Left renal cortex interstitium (tissue), 4 donors: ENCODE results near the gene RPUSD3. TPM values are rescaled to one million over a fixed set of nuclear protein-coding genes. Genes with fewer than 3 reads are reported as not detected.

Source experiments
- DNase-seq, 4 donors: peaks; one replicate each; pipeline ENCODE4 v3.0.0-alpha.2; 2013; ENCODE audit warnings: low read depth in 4 of 4, low spot score in 2 of 4, missing footprints in 1 of 4
- polyA plus RNA-seq, 4 donors: library from polyadenylated mRNA; unstranded; fragments of 120-200 nt; gene quantifications; one replicate each; pipeline ENCODE4 v1.2.1, GENCODE V29; 2013; ENCODE audit not compliant: insufficient read length in 4 of 4

RPUSD3 gene
- polyA plus RNA-seq, 4 donors: 28.5 to 43.9 (median 36.5) TPM

GRCh38 chr3:9837701-9838582 is 5.9 kb downstream of the RPUSD3 start:
- no peak for DNase-seq

GRCh38 chr3:9834520-9835380 is 9.1 kb downstream of the RPUSD3 start:
- no peak for DNase-seq

- no peak for DNase-seq
These were observed 10.7 kb downstream of the RPUSD3 start for GRCh38 chr3:9833078-9833477.

- no peak for DNase-seq
These were observed 12.6 kb downstream of the RPUSD3 start for GRCh38 chr3:9831253-9831652.

GRCh38 chr3:9828801-9829755 is 14.7 kb downstream of the RPUSD3 start:
- DNase-seq: no peak

GRCh38 chr3:9826815-9827573 is 16.8 kb downstream of the RPUSD3 start:
- DNase-seq: no peak

GRCh38 chr3:9825451-9826040 is 18.3 kb downstream of the RPUSD3 start:
- DNase-seq: no peak

- DNase-seq: no peak
These were observed 22.9 kb downstream of the RPUSD3 start for GRCh38 chr3:9820946-9821345.

- DNase-seq: no peak
These were observed 23.3 kb downstream of the RPUSD3 start for GRCh38 chr3:9820543-9820942.

GRCh38 chr3:9818666-9819335 is 25.0 kb downstream of the RPUSD3 start:
- no peak for DNase-seq

- no peak for DNase-seq
These were observed 26.4 kb downstream of the RPUSD3 start for GRCh38 chr3:9817436-9817835.

GRCh38 chr3:9815986-9816385 is 27.8 kb downstream of the RPUSD3 start:
- no peak for DNase-seq

- DNase-seq: no peak
These were observed 30.8 kb downstream of the RPUSD3 start for GRCh38 chr3:9812870-9813483.

GRCh38 chr3:9810846-9811245 is 33.0 kb downstream of the RPUSD3 start:
- DNase-seq: no peak

GRCh38 chr3:9810433-9810770 is 33.4 kb downstream of the RPUSD3 start:
- DNase-seq: no peak

- peak in 2 of 4 donors; percentile 26 to 67 for DNase-seq
These were observed 34.0 kb downstream of the RPUSD3 start, which contains the start of gene TTLL3 for GRCh38 chr3:9809615-9810432. Gene TTLL3 (plus strand): TSS chr3:9810262. CDS start chr3:9810662, 400 bp downstream.

GRCh38 chr3:9809239-9809614 is 34.6 kb downstream of the RPUSD3 start:
- no peak for DNase-seq
